Endothelial cell of umbilical vein (primary cell): Measurements from ENCODE around the gene FAM193A. TPM values are rescaled to one million over a fixed set of nuclear protein-coding genes. Genes with fewer than 3 reads are reported as not detected.

Source experiments
- BruUV-seq: library from RNA; stranded (reverse); fragments of 400-500 nt; replicated peaks from 2 replicates; lab custom pipeline; 2021; lab: Mats Ljungman, UMichigan
- CTCF ChIA-PET: fragments of 300-600, 350-600 bp; sonication (Branson Sonifier 250); formaldehyde crosslinking; loops from one replicate; lab custom pipeline; 2021; ENCODE audit warnings: antibody characterized with exemption, inconsistent platforms; lab: Charles Lee
- POLR2A ChIA-PET: fragments of 300-600, 350-600 bp; sonication (Branson Sonifier 250); formaldehyde crosslinking; loops from one replicate; lab custom pipeline; 2021; ENCODE audit warnings: antibody characterized with exemption, inconsistent platforms; lab: Charles Lee
- DNase-seq: peaks from one replicate; pipeline ENCODE4 v3.0.0-alpha.2; 2011; ENCODE audit warnings: low read depth, low spot score
- FAIRE-seq: peaks from 2 replicates; lab custom pipeline; 2011; peaks lifted over from hg19 to GRCh38; lab: Jason Lieb, UNC
- H2AFZ ChIP-seq: 2 replicates; pipeline ENCODE4 v1.6.0; 2012; ENCODE audit warnings: low read depth, low read length, control low read depth, inconsistent platforms
- H3K27ac ChIP-seq: 2 replicates; pipeline ENCODE4 v1.5.1; 2011; ENCODE audit warnings: low read depth, mild to moderate bottlenecking, control low read depth, low read length, moderate library complexity; ENCODE audit not compliant: insufficient read depth
- H3K27me3 ChIP-seq, 2 experiments: 2 replicates each; pipeline versions ENCODE4 v1.6.0 to v1.6.1; 2011; ENCODE audit warnings: low read length in 2 of 2, mixed read lengths in 1 of 2; ENCODE audit not compliant: control insufficient read depth in 2 of 2, insufficient read depth in 2 of 2
- H3K36me3 ChIP-seq, 2 experiments: 2 replicates in 1 of 2; 3 replicates in 1 of 2; pipeline ENCODE4 v1.5.1; 2011; ENCODE audit warnings: low read length in 2 of 2, mild to moderate bottlenecking in 1 of 2, moderate library complexity in 1 of 2; ENCODE audit not compliant: control insufficient read depth in 2 of 2, insufficient read depth in 2 of 2; ENCODE audit errors: extremely low read depth in 1 of 2
- H3K4me1 ChIP-seq: 3 replicates; pipeline ENCODE4 v1.5.1; 2011; ENCODE audit warnings: mild to moderate bottlenecking, low read length; ENCODE audit not compliant: control insufficient read depth, insufficient read depth; ENCODE audit errors: extremely low read depth
- H3K4me2 ChIP-seq: 2 replicates; pipeline ENCODE4 v1.6.1; 2011; ENCODE audit warnings: low read length, control low read depth, mixed read lengths; ENCODE audit not compliant: insufficient read depth
- H3K4me3 ChIP-seq, 3 experiments: fragments of 200-600 bp in 1 of 3; sonication (generic), shearing (Covaris generic) in 1 of 3; replicated peaks in 1 of 3; 2 replicates each; pipeline ENCODE4 v1.5.1; 2011 to 2016; ENCODE audit warnings: control low read depth in 3 of 3, low read length in 3 of 3, mild to moderate bottlenecking in 2 of 3, inconsistent platforms in 1 of 3, low read depth in 1 of 3, moderate library complexity in 1 of 3; ENCODE audit not compliant: insufficient read depth in 1 of 3
- H3K79me2 ChIP-seq: 2 replicates; pipeline ENCODE4 v1.6.0; 2012; ENCODE audit warnings: low read length, inconsistent platforms; ENCODE audit not compliant: control insufficient read depth, insufficient read depth
- H3K9ac ChIP-seq: replicated peaks from 2 replicates; pipeline ENCODE3; 2011; ENCODE audit warnings: low read length, control low read depth; ENCODE audit not compliant: insufficient read depth; ENCODE audit errors: extremely low read depth
- H3K9me1 ChIP-seq: replicated peaks from 3 replicates; pipeline ENCODE4 v1.6.0; 2011; ENCODE audit warnings: mild to moderate bottlenecking, low read length; ENCODE audit not compliant: control insufficient read depth, insufficient read depth; ENCODE audit errors: extremely low read depth
- H3K9me3 ChIP-seq: replicated peaks from 2 replicates; pipeline ENCODE4 v1.5.1; 2012; ENCODE audit warnings: low read length, inconsistent platforms; ENCODE audit not compliant: control insufficient read depth, insufficient read depth
- H4K20me1 ChIP-seq: replicated peaks from 2 replicates; pipeline ENCODE3; 2011; ENCODE audit warnings: mild to moderate bottlenecking, low read length; ENCODE audit not compliant: control insufficient read depth, insufficient read depth; ENCODE audit errors: extremely low read depth
- EZH2 ChIP-seq: IDR thresholded peaks from 2 replicates; pipeline ENCODE4 v1.6.1; 2012; ENCODE audit warnings: borderline replicate concordance, low read depth, mild to moderate bottlenecking, moderate library complexity, low read length, inconsistent platforms; ENCODE audit not compliant: severe bottlenecking
- MYC ChIP-seq: IDR thresholded peaks from one replicate; pipeline ENCODE4 v1.6.1; 2011; ENCODE audit warnings: mild to moderate bottlenecking, low read depth, low read length
- POLR2A ChIP-seq: IDR thresholded peaks from 2 replicates; pipeline ENCODE4 v1.6.1; 2012; ENCODE audit warnings: low read depth, mild to moderate bottlenecking, control low read depth, low read length
- dilution Hi-C: fragments of 300-500 bp; cut with MboI; formaldehyde crosslinking; loops from one replicate; pipeline ENCODE4 v1.15.0; 2019; ENCODE audit warnings: low sequenced_read_pairs; ENCODE audit not compliant: extremely low pct_ligation_motif_present
- intact Hi-C: fragments of 100-400 bp; cut with micrococcal nuclease; formaldehyde crosslinking; loops from one replicate; pipeline ENCODE4 v1.10.0; 2022
- polyA plus RNA-seq, 4 experiments: library from polyadenylated mRNA; depleted of rRNA in 3 of 4; stranded (reverse) in 3 of 4; unstranded in 1 of 4; fragments of >200 nt; gene quantifications; 2 replicates each; pipeline versions ENCODE4 v1.2.1 to v1.2.3, GENCODE V29; 2011 to 2012; ENCODE audit warnings: missing spikeins in 1 of 4
- total RNA-seq: library from RNA; stranded (reverse); gene quantifications from 2 replicates; pipeline ENCODE4 v1.2.3, GENCODE V29; 2021

FAM193A gene
- total and polyA plus RNA-seq, 2 donors (not counting 3 experiments of a cell fraction or from before 2014, with no cell fraction given): 12.3 to 32.1 TPM

GRCh38 chr4:2560167-2560566, 23.7 kb downstream of the FAM193A start:
- DNase-seq (no peak), FAIRE-seq (no peak)
- peaks cover 4% of the 10 kb centered on the region for H4K20me1 ChIP-seq
- no TSS peak for BruUV-seq
- peaks cover 91% of the 10 kb centered on the region for H3K79me2 ChIP-seq
- no peaks in the 10 kb centered on the region for H3K9me1 ChIP-seq
- H3K4me3 ChIP-seq: no peak overlapping the region
- no peak overlapping the region for H3K4me2 ChIP-seq
- H3K9me3 ChIP-seq: no peaks in the 10 kb centered on the region
- CTCF ChIA-PET: no interaction called here
- dilution Hi-C loops: no loop called here
- no peaks in the 10 kb centered on the region for H3K36me3 ChIP-seq
- TF ChIP-seq POLR2A (no peak), MYC (no peak)
- POLR2A ChIA-PET: no interaction called here
- H3K9ac ChIP-seq: no peak overlapping the region
- no peak overlapping the region for H2AFZ ChIP-seq
- H3K27ac ChIP-seq: no peak overlapping the region
- H3K4me1 ChIP-seq: no peaks in the 10 kb centered on the region
- no peaks in the 10 kb centered on the region for H3K27me3 ChIP-seq
- intact Hi-C loops: no loop called here

DNA sequence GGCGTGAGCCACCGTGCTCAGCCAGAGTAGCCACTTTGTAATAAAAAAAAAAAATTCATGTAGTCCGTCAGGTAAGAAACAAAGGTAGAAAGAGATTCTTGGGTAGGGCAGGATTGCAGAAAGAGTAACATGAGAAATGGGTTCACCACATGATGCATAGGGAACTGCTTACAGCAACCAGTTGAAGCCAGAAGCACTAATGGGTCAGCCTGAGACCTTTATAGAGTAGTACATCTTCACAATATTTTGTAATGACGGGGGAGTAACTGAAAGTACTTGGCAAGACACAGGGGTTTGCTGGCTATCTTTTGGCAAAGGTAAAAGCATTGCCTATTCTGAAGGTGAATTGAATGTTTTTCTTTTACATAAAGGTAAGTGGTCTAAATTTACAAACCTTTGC, 29.1 kb downstream of the FAM193A start:
- H3K9me3 ChIP-seq: no peaks in the 10 kb centered on the region
- no peak for TF ChIP-seq POLR2A
- TF ChIP-seq EZH2: no peak
- TF ChIP-seq MYC: no peak
- POLR2A ChIA-PET: no interaction called here
- H3K4me2 ChIP-seq: no peak overlapping the region
- no peak overlapping the region for H3K4me3 ChIP-seq
- H2AFZ ChIP-seq: no peak overlapping the region
- no peaks in the 10 kb centered on the region for H4K20me1 ChIP-seq
- intact Hi-C loops: no loop called here
- H3K9ac ChIP-seq: no peak overlapping the region
- no peak overlapping the region for H3K27ac ChIP-seq
- peaks cover 84% of the 10 kb centered on the region for H3K79me2 ChIP-seq
- dilution Hi-C loops: no loop called here
- FAIRE-seq (no peak), DNase-seq (no peak)
- CTCF ChIA-PET: no interaction called here
- H3K4me1 ChIP-seq: no peaks in the 10 kb centered on the region
- H3K36me3 ChIP-seq: peaks cover 0 to 2% of the 10 kb centered on the region in 2 experiments
- no TSS peak for BruUV-seq
- no peaks in the 10 kb centered on the region for H3K27me3 ChIP-seq
- H3K9me1 ChIP-seq: peaks cover 2% of the 10 kb centered on the region
